Left renal cortex interstitium (tissue), 4 donors: Measurements from ENCODE around the gene ARHGEF26. TPM values are rescaled to one million over a fixed set of nuclear protein-coding genes. Genes with fewer than 3 reads are reported as not detected.

Experiments
- DNase-seq, 4 donors: peaks; one replicate each; pipeline ENCODE4 v3.0.0-alpha.2; 2013; ENCODE audit warnings: low read depth in 4 of 4, low spot score in 2 of 4, missing footprints in 1 of 4
- polyA plus RNA-seq, 4 donors: library from polyadenylated mRNA; unstranded; fragments of 120-200 nt; gene quantifications; one replicate each; pipeline ENCODE4 v1.2.1, GENCODE V29; 2013; ENCODE audit not compliant: insufficient read length in 4 of 4

Gene ARHGEF26
- polyA plus RNA-seq, 4 donors = 13.6 to 16.3 (median 15.1) TPM

GRCh38 chr3:154112146-154112852 lies 8.9 kb upstream of the ARHGEF26 start:
- DNase-seq = no peak

- no peak for DNase-seq
Observed at GRCh38 chr3:154113609-154114008, 7.6 kb upstream of the ARHGEF26 start.

GRCh38 chr3:154115332-154115731 lies 5.9 kb upstream of the ARHGEF26 start:
- DNase-seq = no peak

GRCh38 chr3:154119951-154120350 lies 1.2 kb upstream of the ARHGEF26 start:
- DNase-seq = no peak

- peak in 2 of 4 donors; percentile 21 to 56 for DNase-seq
Observed at GRCh38 chr3:154121701-154122551, 736 bp downstream of the ARHGEF26 start.

GRCh38 chr3:154122552-154122911 lies 1.3 kb downstream of the ARHGEF26 start:
- no peak for DNase-seq

- DNase-seq = peak in 2 of 4 donors; percentile 24 to 37
Observed at GRCh38 chr3:154122912-154123559, 1.8 kb downstream of the ARHGEF26 start.

- no peak for DNase-seq
Observed at GRCh38 chr3:154123906-154124305, 2.7 kb downstream of the ARHGEF26 start.

- no peak for DNase-seq
Observed at GRCh38 chr3:154125378-154126030, 4.3 kb downstream of the ARHGEF26 start.

GRCh38 chr3:154126651-154127050 lies 5.5 kb downstream of the ARHGEF26 start:
- no peak for DNase-seq

- DNase-seq = no peak
Observed at GRCh38 chr3:154129625-154130024, 8.4 kb downstream of the ARHGEF26 start.

GRCh38 chr3:154130540-154130939 lies 9.3 kb downstream of the ARHGEF26 start:
- no peak for DNase-seq

GRCh38 chr3:154131830-154132229 lies 10.6 kb downstream of the ARHGEF26 start:
- DNase-seq = no peak

- no peak for DNase-seq
Observed at GRCh38 chr3:154132777-154133375, 11.7 kb downstream of the ARHGEF26 start.

- no peak for DNase-seq
Observed at GRCh38 chr3:154135511-154136173, 14.5 kb downstream of the ARHGEF26 start.

- no peak for DNase-seq
Observed at GRCh38 chr3:154137036-154137435, 15.8 kb downstream of the ARHGEF26 start.

GRCh38 chr3:154139996-154140436 lies 18.8 kb downstream of the ARHGEF26 start:
- no peak for DNase-seq

GRCh38 chr3:154142608-154143007 lies 21.4 kb downstream of the ARHGEF26 start:
- no peak for DNase-seq

- no peak for DNase-seq
Observed at GRCh38 chr3:154143873-154144272, 22.7 kb downstream of the ARHGEF26 start.
